ENCODE data around the gene TIMM23. TPM values are rescaled to one million over a fixed set of nuclear protein-coding genes. Genes with fewer than 3 reads are reported as not detected.

The TIMM23 gene
- total RNA-seq, 2 donors from 2014 or later: 59.2 to 80.5 TPM

- DNase-seq (no peak), ATAC-seq (peak in 1 of 2 donors; percentile 13)
- intact Hi-C loops (cut with DNase I): no loop called here
Observed at GRCh38 chr10:46018453-46019176, 46.3 kb downstream of the TIMM23 start.

GRCh38 chr10:46019177-46019528, 46.9 kb downstream of the TIMM23 start:
- DNase-seq (no peak), ATAC-seq (no peak)

GRCh38 chr10:46019569-46020343, 47.5 kb downstream of the TIMM23 start:
- DNase-seq: peak; percentile 30
- intact Hi-C loops (cut with DNase I): no loop called here

More at GRCh38 chr10:46019177-46019528, 46.9 kb downstream of the TIMM23 start:
- intact Hi-C loops (cut with DNase I): no loop called here

GRCh38 chr10:46020344-46020657, 48.0 kb downstream of the TIMM23 start:
- DNase-seq (no peak), ATAC-seq (no peak)
- intact Hi-C loops (cut with DNase I): no loop called here

More at GRCh38 chr10:46019569-46020343, 47.5 kb downstream of the TIMM23 start:
- ATAC-seq: peak; percentile 42 to 51

GRCh38 chr10:46022978-46023702, 50.9 kb downstream of the TIMM23 start:
- intact Hi-C loops (cut with DNase I): no loop called here
- ATAC-seq: peak; percentile 96
- DNase-seq: peak; percentile 94

DNA sequence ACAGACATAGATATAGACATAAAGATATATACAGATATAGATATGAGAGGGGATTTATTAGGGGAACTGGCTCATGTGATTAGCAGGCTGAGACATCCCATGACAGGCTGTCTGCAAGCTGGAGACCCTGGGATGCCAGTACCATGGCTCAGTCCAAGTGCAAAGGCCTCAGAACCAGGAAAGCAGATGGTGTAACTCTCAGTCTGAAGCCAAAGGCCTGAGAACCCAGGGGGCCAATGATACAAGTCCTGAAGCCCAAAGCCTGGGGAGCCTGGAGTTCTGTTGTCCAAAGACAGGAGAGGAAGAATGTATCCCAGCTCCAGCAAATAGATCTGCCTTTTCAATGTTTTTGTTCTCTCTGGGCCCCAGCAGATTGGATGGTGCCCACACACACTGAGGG, 52.7 kb downstream of the TIMM23 start:
- intact Hi-C loops (cut with DNase I): no loop called here
- ATAC-seq (no peak), DNase-seq (no peak)

DNA sequence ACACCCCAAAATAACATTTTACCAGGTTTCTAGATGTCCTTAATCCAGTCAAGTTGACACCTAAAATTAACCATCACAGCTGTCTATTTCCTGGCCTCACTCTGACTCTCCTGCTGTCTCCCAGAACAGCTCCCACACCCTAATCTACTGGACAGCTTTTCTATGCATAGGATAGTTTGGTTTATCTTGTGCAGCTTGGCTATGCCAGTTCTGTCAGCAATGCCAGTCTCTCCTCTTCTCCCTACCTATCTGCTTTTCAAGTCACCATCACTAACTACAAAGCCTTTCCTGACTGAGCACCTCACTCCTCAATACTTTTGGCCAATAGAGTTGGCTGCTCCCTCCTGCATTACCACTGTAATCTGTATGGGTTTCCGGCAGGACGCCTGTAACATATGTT, 53.1 kb downstream of the TIMM23 start:
- intact Hi-C loops (cut with DNase I): no loop called here
- ATAC-seq: no peak
- DNase-seq: no peak

GRCh38 chr10:46026106-46026505, 53.8 kb downstream of the TIMM23 start:
- DNase-seq (no peak), ATAC-seq (no peak)
- intact Hi-C loops (cut with DNase I): no loop called here

DNA sequence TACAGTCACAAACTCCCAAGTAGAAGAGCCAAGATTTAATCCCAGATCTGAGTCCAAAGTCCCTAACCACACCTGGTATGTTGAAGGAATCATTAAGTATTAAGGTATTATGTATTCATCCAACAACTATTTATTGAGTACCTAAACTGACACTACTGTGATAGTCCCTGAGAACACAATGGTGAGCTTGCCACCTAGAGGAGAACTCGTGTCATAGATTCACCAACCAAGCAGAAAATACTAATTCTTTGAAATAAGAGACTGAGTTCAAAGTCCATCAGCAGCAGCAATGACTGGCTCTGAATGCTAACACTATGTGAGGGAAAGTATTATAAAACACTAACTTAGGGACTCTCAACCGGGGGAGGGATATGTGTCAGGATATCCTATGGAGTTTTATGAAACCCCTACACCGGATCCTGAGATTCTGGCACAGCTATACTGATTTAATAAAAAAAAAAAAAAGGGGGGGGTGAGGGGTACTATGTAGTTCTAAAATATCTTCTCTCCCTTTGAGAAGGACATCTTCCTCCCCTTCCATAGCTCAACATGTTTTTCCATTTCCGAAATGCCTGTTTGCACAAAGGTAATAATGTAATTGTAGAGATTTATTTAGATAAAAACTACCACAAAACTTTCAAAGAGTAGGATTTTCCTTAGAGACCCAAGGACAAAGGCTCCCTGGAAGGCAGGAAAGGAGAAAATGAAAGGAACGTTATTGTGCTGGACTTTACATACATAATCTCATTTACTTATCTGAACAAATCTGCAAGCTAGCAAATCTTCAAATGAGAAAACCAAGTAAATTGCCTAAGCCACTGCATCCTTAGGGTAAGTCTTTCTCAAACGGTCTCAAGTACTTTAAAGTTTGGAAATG, 56.5 kb downstream of the TIMM23 start:
- DNase-seq (no peak), ATAC-seq (peak in 1 of 2 donors; percentile 7)
- intact Hi-C loops (cut with DNase I): no loop called here

DNA sequence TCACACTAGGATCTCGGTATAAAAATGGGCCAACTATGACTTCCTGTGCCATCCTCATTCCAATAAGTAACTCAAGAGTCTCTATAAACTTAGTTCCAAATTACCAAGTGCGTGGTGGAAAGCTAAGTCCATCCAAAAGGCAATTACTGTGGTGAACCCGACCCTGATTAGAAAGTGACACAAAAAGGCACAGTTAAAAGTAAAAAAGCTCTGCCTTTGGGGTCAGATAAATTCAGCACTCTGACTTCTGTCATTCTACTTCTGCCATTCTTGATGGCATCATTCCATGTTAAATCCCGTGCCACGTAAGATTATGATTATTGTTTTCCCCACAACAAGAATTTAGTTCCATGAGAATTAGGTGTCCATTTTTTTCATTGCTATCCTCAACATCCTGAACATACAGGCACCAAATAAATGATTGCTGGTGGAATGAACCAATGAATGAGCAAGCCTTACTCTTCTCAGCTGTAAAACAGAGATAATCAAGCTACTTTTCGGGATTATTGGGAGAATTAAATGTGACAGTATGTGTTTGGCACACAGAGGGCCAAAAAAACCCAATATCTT, 57.3 kb downstream of the TIMM23 start:
- ATAC-seq (no peak), DNase-seq (no peak)
- intact Hi-C loops (cut with DNase I): no loop called here

- ATAC-seq (peak; percentile 98), DNase-seq (peak; percentile 99)
- intact Hi-C loops (cut with DNase I): no loop called here
Observed at GRCh38 chr10:46030091-46030937, 58.0 kb downstream of the TIMM23 start, which contains the start of gene NCOA4. TSS of gene NCOA4 (minus strand) at chr10:46030623. CDS start at chr10:46016680, 13,943 bp downstream.

- ATAC-seq: no peak
- intact Hi-C loops (cut with DNase I): no loop called here
- no peak for DNase-seq
Observed at GRCh38 chr10:46031648-46032532, 59.6 kb downstream of the TIMM23 start.

DNA sequence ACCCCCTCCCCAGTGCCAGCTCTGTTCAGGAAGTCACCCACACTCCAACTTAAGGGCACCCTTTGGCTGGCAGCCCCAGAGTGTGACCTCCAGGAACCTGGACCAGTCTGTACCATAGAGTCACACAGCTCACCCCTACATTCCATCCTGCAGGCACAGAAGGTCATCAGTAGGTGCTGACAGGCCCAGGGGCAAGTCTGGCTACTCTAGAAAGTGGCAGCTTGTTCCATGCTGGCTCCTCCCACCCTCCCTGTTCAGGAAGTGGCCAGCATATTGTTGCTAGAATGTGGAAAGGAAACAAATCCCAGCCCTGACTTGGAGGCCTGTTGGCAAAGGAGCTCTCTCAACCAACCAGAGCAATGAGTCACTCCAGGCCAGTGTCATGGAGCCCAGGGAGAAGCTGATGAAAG, 61.3 kb downstream of the TIMM23 start:
- DNase-seq: no peak
- no peak for ATAC-seq
- intact Hi-C loops (cut with DNase I): no loop called here

GRCh38 chr10:46035923-46036849, 63.9 kb downstream of the TIMM23 start:
- ATAC-seq (no peak), DNase-seq (no peak)
- intact Hi-C loops (cut with DNase I): no loop called here

- intact Hi-C loops (cut with DNase I): no loop called here
- no peak for ATAC-seq
- no peak for DNase-seq
Observed at GRCh38 chr10:46037107-46037825, 65.0 kb downstream of the TIMM23 start.

Data from left cardiac atrium (tissue), 4 donors.